ENCODE results near the gene UGP2. TPM values are rescaled to one million over a fixed set of nuclear protein-coding genes. Genes with fewer than 3 reads are reported as not detected.

The UGP2 gene
- total and polyA plus RNA-seq, 2 donors (not counting 3 experiments of a cell fraction or from before 2014, with no cell fraction given) = 14.2 to 57.7 TPM

GRCh38 chr2:63851691-63852311, 10.1 kb downstream of the UGP2 start:
- no peak for FAIRE-seq
- Histone ChIP-seq H4K20me1 (replicated peaks; ENCODE audit: control insufficient read depth, extremely low read depth, insufficient read depth, low read length) (peaks cover 4% of the 10 kb centered on the region), H3K79me2 (ENCODE audit: control insufficient read depth, insufficient read depth, low read length) (peaks cover 72% of the 10 kb centered on the region), H3K4me2 (ENCODE audit: insufficient read depth, low read length) (no peak overlapping the region), H3K4me3 (replicated peaks in 1 of 3; ENCODE audit: insufficient read depth in 1 of 3, low read depth in 1 of 3, low read length in 3 of 3) (no peak overlapping the region), H2AFZ (ENCODE audit: low read depth, low read length) (no peak overlapping the region), H3K4me1 (ENCODE audit: control insufficient read depth, extremely low read depth, insufficient read depth, low read length) (no peaks in the 10 kb centered on the region), H3K9ac (replicated peaks; ENCODE audit: extremely low read depth, insufficient read depth, low read length) (no peak overlapping the region), H3K36me3 (ENCODE audit: control insufficient read depth in 2 of 2, extremely low read depth in 1 of 2, insufficient read depth in 2 of 2, low read length in 2 of 2) (peaks cover 0 to 2% of the 10 kb centered on the region in 2 experiments), H3K9me3 (replicated peaks; ENCODE audit: control insufficient read depth, insufficient read depth, low read length) (no peaks in the 10 kb centered on the region), H3K27ac (ENCODE audit: insufficient read depth, low read depth, low read length) (no peak overlapping the region), H3K9me1 (replicated peaks; ENCODE audit: control insufficient read depth, extremely low read depth, insufficient read depth, low read length) (no peaks in the 10 kb centered on the region), H3K27me3 (ENCODE audit: control insufficient read depth in 2 of 2, insufficient read depth in 2 of 2, low read length in 2 of 2) (no peaks in the 10 kb centered on the region)
- TF ChIP-seq MYC (IDR thresholded peaks at IDR 0.05; ENCODE audit: low read depth, low read length) = no peak
- no peak for TF ChIP-seq EZH2 (IDR thresholded peaks at IDR 0.05; ENCODE audit: borderline replicate concordance, low read depth, low read length, severe bottlenecking)
- no peak for TF ChIP-seq JUN (IDR thresholded peaks at IDR 0.05; ENCODE audit: borderline replicate concordance, insufficient read depth, insufficient read length, low read depth)
- no peak for TF ChIP-seq POLR2A (IDR thresholded peaks at IDR 0.05; ENCODE audit: low read depth, low read length)
- no peak for TF ChIP-seq POLR2AphosphoS5 (IDR thresholded peaks at IDR 0.05; ENCODE audit: insufficient read depth, low read depth, low read length)
- TF ChIP-seq CTCF (IDR thresholded peaks at IDR 0.05; ENCODE audit: extremely low read depth in 1 of 2, insufficient read depth in 1 of 2, low read depth in 1 of 2, low read length in 2 of 2) = no peak
- TF ChIP-seq MAX (IDR thresholded peaks at IDR 0.05; ENCODE audit: insufficient read depth, insufficient read length) = no peak
- TF ChIP-seq GATA2 (IDR thresholded peaks at IDR 0.05; ENCODE audit: insufficient read depth, insufficient read length, low read depth, low read length) = no peak
- TF ChIP-seq FOS (IDR thresholded peaks at IDR 0.05; ENCODE audit: borderline replicate concordance, insufficient read depth, low read length) = no peak
- no peak for DNase-seq (ENCODE audit: low read depth, low spot score)
- ChIA-PET POLR2A (no interaction called here), CTCF (interaction anchor here (1.1 to 1.8 kb wide), 3 partner anchors 9 to 10 kb away, joined by 3 to 11 read pairs (median 7); partner anchors contain the start of gene UGP2)
- dilution Hi-C loops (cut with MboI; ENCODE audit: extremely low pct_ligation_motif_present, low sequenced_read_pairs) = no loop called here
- no TSS peak for BruUV-seq (replicated peaks)
- intact Hi-C loops (cut with micrococcal nuclease) = no loop called here
